GM10847 (cell line): ENCODE data around the gene DPH1.

Experiments
- POLR2A ChIP-seq: IDR thresholded peaks from 2 replicates; pipeline ENCODE4 v1.6.1; 2011; ENCODE audit not compliant: insufficient read length; ENCODE audit errors: extremely low read depth

DPH1 gene

DNA sequence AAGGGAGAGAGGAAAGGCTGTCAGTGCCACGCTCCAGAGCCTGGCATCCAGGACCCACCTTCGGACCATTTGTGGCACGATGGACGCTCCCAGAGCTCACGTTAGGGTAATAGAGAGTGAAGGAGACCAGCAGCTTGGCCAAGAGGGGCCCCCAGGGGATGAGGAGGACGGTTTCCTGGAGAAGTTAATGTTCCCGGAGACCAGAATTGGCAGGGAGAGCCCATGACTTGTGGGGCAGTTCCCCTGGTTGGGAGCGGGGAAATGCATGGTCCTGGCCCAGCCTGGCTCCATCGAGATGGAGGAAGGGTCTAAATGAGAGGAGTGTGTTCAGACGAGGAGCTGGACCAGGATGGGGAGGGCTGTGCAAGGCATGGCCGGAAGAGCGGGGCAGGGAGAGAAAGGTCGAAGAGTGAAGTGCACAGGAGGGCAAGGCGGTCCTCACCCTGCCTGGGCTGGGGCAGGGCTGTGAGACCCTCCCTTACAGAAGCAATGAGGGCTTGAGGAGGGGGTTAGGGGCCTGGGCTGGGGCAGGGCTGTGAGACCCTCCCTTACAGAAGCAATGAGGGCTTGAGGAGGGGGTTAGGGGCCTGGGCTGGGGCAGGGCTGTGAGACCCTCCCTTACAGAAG is 22.1 kb downstream of the DPH1 start:
- TF ChIP-seq POLR2A: no peak

DNA sequence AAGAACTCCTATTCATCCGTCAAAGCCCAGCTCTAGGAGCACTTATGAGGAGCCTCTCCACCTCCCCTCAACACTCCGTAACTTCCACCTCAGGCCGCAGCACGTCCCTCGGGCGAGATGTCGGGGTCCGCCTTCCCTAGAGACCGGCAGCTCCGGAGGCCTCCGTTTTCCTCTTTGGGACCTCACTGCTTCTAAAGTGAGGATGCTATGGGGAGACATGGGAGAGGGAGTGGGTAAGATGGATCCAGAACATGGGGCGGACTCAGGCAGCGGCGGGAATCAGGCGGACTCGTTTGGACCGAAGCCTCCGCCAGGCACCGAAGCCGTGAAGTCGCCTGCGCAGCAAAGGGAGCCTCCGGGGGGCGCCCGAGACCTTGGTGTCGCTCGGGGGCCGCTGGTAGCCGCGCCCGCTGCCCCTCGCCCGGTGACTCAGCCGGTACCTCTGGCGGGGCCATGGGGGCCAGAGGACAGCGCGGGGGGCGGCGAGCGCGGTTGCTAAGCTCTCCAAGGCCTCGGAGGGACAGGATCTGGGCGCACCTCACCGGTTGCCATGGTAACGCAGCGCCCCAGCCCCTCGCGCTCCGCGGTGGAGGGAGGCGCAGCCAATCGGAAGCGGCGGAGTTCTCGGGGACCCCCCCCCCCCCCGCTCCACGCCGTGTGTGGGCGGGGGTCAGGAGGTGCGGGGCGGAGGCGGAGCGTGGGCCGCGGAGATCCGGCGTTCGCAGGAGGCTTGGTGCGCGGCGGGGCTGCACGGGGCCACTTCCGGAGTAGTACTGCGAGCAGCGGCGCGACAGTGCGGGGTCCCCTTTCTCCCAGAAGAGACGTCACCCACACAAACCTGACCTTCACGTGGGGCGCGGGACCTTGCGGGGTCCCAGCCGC is 23.7 kb downstream of the DPH1 start:
- no peak for TF ChIP-seq POLR2A

GRCh38 chr17:2054262-2054511 is 24.2 kb downstream of the DPH1 start:
- no peak for TF ChIP-seq POLR2A

- TF ChIP-seq POLR2A: peak; percentile 74
Measured at GRCh38 chr17:2054512-2055291, 24.7 kb downstream of the DPH1 start, which contains the start of gene HIC1. TSS of gene HIC1 (plus strand) at chr17:2055103. CDS start at chr17:2056691, 1,588 bp downstream.

DNA sequence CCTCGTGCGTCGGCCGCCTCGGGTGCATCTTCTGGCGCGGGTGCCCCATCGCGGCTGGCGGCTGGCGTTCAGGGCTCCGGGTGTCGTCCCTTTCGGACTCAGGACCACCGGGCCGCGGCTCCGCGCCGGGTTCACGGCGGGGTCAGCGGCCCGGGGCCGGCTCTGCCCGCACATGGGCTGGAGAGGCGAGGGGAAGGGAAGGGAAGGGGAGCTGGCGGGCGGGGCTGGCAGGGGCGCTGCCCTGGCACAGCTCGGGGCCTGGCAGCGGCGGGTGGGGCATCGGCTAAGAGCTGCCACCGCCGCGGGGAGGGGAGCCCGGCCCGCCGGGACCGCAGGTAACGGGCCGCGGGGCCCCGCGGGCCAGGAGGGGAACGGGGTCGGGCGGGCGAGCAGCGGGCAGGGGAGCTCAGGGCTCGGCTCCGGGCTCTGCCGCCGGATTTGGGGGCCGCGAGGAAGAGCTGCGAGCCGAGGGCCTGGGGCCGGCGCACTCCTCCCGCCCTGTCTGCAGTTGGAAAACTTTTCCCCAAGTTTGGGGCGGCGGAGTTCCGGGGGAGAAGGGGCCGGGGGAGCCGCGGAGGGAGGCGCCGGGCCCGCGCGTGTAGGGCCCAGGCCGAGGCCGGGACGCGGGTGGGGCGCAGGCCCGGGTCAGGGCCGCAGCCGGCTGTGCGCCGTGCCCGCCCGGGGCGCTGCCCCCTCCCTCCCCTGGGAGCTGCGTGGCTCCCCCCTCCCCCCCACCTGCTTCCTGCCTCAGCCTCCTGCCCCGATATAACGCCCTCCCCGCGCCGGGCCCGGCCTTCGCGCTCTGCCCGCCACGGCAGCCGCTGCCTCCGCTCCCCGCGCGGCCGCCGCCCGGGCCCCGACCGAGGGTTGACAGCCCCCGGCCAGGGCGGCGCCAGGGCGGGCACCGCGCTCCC is 25.6 kb downstream of the DPH1 start:
- TF ChIP-seq POLR2A: no peak

GRCh38 chr17:2056206-2057174 is 26.5 kb downstream of the DPH1 start:
- no peak for TF ChIP-seq POLR2A

DNA sequence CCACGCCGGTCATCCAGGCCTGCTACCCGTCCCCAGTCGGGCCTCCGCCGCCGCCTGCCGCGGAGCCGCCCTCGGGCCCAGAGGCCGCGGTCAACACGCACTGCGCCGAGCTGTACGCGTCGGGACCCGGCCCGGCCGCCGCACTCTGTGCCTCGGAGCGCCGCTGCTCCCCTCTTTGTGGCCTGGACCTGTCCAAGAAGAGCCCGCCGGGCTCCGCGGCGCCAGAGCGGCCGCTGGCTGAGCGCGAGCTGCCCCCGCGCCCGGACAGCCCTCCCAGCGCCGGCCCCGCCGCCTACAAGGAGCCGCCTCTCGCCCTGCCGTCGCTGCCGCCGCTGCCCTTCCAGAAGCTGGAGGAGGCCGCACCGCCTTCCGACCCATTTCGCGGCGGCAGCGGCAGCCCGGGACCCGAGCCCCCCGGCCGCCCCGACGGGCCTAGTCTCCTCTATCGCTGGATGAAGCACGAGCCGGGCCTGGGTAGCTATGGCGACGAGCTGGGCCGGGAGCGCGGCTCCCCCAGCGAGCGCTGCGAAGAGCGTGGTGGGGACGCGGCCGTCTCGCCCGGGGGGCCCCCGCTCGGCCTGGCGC is 27.3 kb downstream of the DPH1 start:
- TF ChIP-seq POLR2A: no peak

GRCh38 chr17:2057760-2058585 is 28.0 kb downstream of the DPH1 start:
- TF ChIP-seq POLR2A: peak; percentile 4

- TF ChIP-seq POLR2A: peak; percentile 3
Measured at GRCh38 chr17:2058586-2059546, 28.9 kb downstream of the DPH1 start.

- no peak for TF ChIP-seq POLR2A
Measured at GRCh38 chr17:2059547-2060384, 29.8 kb downstream of the DPH1 start.

- TF ChIP-seq POLR2A: no peak
Measured at GRCh38 chr17:2060385-2060658, 30.4 kb downstream of the DPH1 start.
